Iris pigment epithelial cell (primary cell): Measurements from ENCODE around the gene ZNF385A.

Experiments used
- DNase-seq: peaks from one replicate; pipeline ENCODE4 v3.0.0-alpha.2; 2011; ENCODE audit warnings: low read depth

The ZNF385A gene

DNA sequence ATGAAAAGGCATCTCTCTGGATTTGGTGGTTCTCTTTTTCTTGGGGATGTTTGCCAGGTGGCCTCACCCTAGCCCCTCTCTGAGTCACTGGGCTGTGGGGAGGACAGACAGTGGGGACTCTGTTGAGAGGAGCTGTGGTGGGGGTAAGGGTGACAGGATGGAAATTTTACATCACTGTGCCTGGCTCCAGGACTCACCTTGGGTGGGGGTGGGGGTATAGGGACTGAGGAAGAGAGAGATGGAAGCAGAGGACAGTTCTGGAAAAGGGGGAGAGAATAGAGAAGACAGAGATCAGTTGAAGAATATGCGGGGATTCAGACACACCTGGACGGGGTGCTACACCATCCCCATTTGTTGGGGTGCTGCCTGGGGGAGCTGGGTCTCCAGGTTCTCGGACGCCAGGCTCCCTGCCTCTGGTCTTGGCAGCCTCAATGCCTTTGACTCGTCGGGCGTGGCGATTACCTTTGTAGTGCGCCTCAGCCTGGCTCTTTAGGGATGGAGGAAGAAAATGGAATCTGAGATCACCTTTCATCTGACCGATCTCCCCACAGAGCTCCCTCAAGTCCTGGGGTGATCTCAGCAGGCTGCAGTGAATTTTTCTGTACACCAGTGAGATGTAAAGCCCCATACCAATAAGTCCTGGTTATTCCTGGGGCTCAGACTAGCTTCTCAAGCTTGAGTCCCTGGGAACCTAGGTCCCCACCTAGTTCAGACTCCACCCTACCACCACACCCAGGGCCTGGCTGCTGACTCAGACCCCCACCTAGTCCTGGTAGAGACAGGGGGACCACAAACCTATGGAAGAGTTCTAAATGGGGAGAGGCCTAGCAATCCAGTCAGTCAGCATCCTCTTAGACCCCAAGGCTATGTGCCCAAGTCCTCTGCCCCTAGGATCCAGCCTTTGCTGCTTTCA is 10.6 kb downstream of the ZNF385A start:
- no peak for DNase-seq

DNA sequence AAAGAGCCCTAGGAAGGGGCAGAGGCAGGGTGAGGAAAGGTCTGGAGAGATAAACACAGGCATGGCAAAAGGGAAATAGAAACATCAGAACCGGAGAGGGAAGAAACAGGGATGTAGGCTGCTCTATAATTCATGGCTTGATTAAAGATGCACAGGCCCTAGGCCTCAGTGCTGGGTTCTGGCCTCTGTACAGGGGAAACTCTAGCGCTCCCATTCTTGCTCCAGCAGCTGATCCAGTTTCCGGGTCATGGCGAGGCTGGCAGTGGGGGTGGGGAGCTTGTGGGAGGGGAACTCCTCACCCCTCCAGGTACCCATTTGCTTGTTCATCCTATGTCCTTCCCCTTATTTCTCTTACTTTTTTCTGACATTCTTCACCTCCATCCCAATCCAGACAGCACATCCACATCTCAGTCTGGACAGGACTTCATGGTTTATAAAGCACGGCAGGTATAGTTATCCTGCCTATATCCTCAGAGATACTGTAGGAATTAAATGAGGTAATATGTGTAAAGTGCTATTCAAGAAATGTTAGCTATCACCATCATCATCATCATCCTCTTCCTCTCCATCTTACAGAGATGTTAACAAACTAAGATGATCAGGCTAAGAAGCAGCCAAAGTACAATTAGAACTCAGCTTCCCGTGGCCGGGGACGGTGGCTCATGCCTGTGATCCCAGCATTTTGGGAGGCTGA is 12.3 kb downstream of the ZNF385A start:
- DNase-seq: peak; percentile 24

DNA sequence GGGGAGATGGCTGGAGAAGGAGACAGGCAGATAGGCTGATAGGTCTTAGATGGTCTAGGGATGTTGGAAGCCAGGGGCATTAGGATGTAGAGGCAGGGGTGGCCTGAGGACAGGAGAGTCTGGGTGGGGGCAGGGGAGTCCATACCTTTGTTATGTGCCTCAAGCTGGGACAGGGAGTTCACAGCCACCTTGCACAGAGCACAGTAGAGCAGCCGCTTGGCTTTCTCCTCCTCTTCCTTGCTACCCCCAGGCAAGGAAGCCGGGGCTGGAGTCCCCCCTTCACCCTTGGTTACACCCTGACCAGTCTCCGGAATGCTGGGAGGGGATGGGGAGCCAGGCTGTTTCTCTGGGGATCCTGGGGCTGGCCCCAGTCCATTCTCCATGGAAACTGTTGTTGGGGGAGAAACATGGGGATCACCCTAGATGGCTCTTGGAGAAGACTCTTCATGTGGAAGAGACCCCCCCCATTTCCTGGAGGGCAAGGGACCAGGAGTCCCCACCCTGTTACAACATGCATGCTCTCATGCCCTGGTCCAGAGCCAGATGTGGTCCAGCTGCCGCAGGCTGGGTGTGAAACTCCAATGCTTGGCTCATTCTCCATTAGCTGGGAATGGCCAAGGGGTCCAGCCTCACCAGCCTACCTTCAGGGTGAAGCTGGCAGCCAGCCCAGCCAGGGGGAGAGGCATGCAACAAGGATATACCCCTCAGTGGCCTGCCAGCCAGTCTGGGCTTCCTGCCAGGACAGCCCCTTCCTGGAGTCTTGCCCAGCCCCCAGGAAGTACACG is 13.0 kb downstream of the ZNF385A start:
- DNase-seq: no peak

DNA sequence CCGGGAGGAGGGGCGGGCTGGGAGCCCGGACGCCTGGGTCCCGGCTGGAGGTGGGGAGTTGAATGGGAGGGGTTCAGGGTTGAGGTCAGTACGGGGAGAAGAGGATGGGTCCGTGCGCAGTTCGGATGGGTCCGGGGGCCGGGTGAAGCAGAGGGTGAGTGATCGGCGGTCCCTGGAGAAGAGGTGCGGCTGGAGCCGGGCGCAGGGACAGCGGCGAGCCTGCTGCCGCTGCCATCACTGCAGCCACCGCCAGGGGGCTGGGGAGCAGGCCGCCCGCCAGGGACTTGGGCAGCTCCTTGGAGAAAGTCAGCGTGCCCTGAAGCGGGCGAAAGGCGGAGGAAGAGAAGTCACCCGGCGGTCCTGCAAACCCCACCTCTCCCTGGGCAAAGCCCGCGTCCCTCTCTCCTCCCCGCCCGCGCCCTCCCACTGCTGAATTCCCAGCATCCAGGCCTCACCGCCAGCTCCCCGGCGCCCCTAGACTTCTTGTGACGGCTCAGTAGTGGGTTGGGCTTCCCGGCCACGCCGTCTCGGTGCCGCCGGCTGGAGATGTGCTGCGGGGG is 14.3 kb downstream of the ZNF385A start:
- DNase-seq: peak; percentile 76

DNA sequence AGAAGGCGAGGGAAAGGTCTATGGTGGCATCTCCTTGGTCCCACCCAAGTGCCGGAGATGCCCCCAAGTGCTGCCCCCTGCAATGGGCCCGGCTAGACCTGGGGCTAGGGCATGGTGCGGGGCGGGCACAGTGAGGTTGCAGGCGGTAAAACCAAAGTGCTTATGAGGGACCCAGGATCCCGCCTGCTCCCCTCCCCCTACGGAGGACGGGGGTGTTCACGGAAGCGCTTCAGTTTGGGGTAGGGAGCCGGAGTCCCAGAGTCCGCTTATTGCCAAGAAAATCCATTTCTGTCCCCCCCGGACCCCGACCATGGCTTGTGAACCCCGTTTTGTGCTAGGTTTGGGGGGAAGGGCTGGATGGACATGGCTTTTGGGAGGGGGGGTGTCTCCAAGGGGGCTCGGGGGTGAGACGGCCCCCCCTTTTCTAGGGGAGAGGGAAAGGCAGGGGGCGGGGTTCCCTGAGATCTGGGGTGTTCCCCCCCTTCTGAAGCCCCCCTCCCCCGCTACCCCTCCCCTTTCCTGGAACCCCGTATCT is 14.9 kb downstream of the ZNF385A start:
- no peak for DNase-seq

DNA sequence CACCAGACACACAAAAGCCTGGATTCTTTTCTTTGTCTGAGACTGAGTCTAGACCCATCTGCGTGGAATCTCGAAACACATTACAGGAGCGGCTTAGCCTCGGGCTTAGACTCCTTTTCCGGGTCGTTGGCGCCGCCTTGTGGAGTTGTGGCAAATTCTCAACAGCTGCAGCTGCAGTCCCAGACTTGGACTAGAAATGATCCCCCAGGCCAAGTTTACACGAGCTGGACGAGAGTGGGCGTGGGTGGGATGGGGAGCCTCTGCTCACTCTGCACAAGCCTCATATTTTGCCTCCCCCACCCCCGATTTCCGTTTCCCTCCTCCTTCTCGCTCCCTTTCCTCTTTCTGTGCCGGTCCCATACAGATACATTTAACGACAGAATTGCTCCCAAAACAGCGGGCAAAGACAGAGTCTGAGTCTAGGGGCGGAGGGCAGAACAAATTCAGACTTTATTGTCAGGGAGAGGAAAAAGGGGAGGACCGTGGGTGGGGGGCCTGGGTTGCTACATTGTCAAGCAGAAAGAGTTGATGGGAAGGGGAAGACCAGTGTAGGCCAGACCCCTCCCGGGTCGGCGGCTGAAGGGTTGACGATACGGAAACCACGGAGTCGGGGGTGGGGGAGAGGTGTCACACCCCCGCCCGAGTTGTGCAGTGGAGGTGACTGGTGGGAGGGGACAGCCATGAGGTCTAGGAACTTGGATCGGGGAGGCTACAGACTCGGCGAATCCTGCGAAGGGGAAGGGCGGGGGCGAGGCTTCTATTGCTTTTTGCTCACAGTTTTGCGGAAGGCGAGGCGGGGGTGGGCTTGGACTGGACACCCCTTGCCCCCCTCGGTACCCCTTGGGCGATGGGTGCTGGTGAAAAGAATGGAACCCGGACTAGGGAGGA is 15.6 kb downstream of the ZNF385A start:
- DNase-seq: peak; percentile 88

DNA sequence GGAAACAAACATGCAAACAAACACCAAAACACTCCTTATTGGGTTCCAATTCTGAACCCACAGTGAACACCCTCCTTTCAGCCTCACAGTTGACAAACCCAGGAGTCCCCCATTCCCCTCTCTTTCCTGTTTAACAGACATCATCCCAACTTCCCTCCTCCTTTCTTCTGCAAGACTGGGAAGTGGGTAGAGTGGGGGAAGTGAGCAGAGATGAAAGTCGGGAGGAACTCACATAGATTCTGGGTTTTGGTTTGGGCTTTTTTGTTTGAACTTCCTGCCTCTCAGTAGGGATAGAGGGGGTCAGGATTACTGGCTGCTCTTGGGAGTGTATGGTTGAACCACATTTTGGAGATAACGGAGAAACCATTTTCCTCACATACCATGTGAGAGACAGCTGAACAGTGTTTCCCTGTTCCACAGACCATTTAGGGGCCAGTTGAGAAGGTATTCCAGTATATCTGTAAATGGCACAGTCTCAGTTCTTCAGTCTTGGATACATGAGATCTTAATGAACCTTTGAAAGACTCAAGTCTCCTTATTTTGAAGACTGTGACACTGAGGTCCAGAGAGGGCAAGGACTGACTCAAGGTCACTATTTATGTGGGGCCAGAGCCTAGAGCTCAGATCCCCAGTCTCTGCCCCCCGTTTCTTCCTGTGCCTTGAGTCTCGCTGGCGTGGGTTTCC is 16.4 kb downstream of the ZNF385A start:
- DNase-seq: no peak

DNA sequence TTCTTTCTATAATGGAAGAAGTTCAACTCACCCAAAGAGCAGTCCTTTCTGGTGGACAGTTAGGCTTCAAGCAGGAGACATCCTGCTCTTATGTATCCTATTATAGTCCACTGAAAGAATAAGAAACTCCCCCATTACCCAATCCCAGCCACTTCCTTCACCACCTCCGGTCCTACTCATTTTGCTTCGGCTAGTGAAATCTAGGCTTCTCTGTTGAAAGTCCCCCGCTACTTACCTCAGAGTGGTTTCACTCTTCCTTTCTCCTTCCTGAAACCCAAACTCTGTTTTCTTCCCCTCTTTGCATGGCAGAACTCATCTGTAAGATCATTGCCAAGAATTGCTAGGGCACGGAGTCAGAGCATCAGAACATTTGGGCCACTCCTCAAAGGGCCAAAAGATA is 20.1 kb downstream of the ZNF385A start, which contains the start of gene GPR84:
GPR84 (minus strand) TSS at position 74 of the 400 bp plus-strand sequence. CDS start 635 bp downstream, outside the sequence.
- no peak for DNase-seq

DNA sequence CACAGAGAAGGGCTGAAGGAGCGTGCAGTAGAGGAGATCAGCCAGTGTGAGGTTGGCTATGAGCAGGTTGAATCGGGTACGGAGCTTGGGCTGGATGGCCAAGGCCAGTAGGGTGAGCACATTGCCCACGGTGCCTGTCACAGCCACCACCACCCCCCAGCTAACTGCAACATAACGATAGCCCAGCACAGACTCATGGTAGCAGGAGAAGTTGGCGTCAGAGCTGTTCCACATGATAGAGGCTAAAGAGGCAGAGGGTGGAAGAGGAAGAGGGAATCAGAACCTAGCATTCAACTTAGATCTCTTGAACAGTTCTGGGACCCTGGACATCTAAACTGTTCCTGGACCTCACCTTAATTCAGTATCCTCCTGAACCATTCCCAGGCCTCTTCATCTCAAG is 20.9 kb downstream of the ZNF385A start:
- no peak for DNase-seq

DNA sequence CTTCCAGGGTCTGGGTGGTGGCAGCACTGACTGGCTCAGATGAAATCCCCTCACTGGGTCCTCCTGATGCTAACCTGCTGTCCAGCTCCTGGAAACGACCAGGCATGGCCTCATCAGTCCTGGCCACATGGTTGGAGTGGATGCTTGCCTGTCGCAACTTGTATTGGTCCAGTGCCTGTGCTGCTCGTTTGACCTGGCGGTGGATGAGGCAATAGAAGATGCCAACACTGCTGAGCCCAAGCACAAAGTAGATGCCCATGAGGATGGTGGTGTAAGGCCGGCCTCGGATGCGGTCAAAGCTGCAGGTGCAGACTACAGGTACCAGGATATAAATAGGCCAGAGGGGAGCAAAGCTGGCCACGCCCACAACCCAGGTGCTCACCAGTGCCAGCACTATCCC is 21.5 kb downstream of the ZNF385A start:
- DNase-seq: no peak

DNA sequence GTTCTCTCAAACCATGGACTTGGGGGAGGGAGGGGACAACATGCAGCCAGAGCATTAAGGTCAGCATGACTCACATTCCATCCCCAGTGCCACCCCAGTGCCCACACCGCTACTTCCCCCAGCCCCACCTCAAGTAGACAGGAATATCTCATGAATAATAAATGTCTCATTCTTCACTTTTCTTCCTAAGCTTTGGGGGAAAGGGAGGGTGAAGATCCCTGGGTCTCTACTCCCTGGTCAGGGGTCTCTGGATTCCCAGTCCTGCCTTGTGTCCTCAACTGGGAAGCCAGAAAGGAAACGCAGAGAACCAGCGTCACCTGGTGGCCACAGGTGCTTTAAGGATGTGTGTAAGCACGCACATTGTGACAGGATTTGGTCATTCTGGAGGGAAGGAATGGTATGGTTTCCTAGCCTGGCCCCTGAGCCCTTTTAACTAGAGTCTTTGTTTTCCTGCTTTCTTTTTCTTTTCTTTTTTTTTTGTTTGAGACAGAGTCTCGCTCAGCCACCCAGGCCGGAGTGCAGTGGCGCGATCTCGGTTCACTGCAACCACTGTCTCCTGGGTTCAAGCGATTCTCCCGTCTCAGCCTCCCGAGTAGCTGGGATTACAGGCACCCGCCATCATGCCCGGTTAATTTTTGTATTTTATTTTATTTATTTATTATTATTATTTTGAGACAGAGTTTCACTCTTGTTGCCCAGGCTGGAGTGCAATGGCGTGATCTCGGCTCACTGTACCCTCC is 23.6 kb downstream of the ZNF385A start:
- DNase-seq: peak; percentile 77

DNA sequence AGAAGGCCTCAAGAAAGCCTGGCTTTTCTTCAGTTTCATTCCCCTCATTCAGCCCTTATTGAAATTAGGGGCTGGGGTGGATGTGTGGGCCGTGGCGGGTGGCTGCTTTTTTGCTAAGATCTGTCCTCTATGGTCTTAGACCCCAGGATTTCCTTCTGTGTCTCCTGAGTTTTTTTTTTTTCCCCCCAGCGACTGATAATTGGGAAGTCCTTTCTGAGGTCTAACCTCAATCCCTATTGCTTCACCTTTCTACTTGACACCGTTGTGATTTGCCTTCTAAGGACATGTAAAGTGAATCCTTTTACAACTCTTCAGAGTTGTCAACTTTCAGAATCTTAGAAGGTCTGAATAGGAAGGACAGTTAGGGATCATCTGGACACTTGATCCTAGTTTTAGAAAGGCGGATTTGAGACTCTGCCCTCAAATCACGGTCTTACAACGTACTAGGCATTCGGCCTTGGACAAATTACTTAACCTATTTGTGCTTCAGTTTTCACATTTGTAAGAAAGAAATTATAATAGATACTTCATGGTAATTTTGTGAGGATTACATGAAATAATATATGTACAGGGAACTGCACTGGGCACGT is 24.7 kb downstream of the ZNF385A start:
- no peak for DNase-seq

DNA sequence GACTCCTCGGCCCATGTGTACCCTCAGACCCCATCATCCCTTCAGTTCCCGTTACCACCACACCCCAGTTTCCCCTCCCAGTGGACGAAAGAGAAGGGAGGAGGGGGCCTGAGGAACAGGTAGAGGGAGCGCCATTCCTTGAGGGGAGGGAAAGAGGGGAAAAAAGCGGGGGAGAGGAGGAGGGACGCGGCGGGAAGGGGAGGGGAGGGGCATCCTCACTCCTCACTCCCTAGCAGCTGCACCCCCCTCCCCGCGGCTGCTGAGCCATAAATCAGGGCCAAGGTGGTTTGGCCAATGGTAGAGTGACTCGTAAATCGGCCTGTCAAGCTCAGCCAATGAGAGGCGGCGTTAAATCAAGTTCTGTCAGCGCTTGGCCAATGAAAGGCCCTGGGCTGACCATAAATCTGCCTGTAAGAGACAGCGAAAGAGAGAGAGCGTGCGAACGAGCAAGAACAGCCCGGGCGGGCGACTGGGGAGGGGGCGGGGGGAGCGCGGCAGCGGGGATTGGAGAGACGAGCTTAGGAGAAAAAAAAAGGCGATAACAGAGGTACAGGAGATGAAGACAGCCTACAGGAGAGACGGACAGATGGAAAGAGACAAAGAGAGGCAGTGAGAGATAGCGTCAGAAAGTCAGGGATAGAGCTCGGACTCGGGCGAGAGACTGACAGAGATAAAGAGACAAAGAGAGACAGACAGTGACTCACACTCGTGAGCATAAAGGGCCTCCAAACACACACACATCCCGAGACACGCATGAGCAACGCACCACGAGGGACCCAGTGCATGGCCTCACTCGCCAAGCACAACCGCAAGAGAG is 25.4 kb downstream of the ZNF385A start:
- DNase-seq: peak; percentile 100

DNA sequence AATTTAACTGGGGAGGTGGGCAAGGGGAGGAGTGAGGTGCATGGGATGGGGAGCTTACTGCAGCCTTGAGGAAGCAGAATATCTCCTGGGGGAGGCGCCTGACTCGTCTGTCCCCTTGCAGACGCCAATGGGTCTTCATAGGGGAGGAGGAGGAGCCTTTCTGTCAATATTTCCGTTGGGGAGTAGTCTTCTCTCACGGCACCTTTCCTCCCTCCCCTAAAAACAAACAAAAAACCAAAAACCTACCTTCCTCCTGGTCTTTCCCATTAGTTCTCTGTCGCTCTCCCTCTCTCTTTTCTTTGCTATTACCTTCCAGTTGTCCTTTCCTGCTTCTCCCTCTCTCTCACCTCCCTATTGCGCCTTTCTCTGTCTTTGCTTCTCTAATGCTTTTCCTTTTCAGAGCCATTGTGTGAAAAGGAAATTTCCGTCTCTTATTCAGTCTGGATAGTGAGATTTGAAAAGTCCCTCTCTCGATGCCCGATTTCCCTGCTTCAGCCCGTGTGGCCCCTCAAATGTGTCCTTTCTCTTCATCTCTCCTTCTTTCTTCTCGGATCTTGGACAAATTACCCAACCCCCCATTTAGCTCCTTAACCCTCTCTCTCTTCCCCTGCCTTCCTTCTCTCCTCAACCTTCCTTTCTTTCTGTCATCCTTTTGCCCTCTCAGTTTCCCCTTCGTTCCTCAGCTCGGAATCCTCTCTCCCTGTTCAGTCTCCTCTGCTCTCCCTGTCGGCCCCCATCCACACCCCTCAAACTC is 26.2 kb downstream of the ZNF385A start:
- DNase-seq: peak; percentile 45

DNA sequence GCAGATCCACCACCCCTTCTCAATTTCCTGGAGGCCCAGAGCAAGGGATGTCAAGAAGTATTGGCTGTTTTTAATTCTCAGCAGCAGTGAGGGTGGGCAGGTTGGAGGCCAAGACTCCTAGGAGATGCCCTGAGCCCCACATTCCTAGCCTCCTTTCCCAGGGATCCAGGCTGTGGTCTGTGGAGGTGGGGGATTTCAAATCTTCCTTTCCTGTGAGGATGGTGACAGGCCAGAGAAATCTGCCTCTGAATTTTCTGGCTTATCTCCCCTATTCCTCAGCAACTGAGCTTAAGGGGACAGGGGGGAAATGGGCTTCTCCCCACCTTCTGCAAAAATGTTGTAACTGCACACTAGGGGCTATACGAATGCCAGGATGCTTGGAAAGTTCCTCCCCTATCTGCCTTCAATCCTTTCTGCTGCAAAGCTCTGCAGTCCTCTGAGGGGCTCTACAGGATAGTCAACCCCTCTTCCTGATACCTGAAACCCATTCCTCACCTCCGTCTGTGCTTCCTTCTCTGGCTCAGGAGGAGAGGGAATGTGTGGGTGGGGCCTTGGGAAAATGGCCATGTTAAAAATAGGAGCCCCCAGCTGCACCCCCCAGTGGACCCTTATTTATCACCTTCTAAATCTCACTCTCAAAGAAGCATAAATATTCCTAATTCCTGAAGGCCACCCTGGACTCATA is 26.9 kb downstream of the ZNF385A start:
- DNase-seq: no peak

DNA sequence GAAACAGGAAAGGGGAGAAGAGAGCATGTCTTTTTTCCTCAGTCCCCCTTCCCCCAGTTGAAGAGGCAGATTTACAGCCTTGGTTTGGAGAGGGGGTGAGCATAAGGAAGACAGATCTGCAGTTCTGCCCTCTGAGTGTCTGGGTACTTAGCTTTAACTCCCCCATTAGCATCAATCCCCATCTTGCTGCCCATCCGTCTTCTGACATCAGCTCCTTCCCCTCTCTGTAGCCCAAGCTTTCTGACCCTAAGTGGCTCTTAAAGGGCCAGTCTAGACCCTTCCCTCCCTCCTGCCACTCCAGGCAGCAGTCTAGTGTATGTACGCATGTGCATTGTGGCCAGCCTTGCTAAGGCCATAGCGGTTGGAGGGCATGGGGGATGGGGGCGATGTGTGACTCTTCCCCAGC is 27.6 kb downstream of the ZNF385A start:
- no peak for DNase-seq

DNA sequence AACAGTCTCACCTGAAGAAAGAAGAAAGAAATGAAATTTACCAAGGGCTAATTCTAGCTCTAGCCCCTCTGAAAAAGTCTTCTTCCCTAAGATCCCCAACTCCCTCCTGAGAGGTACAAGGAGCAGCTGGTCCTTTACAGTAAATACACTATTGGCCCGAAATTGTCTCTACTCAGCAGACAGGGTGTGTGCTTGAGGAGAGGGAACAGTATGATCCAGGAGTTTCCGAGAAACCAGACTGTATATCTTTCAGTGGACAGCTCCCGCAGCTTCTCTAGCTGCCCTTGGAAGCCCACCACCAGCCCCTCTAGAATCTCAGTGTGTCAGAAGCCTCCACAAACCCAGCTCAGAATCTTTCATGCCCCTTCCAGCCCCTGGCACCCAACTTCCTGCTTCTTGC is 28.3 kb downstream of the ZNF385A start:
- DNase-seq: no peak
